GM23248 (cell line): ENCODE results near the gene MRPL4.

Source experiments
- EZH2 ChIP-seq: fragments of 200-600 bp; sonication (generic); IDR thresholded peaks from 2 replicates; pipeline ENCODE4 v1.6.1; 2018; ENCODE audit warnings: antibody characterized with exemption, mild to moderate bottlenecking; ENCODE audit not compliant: insufficient read depth, poor library complexity, severe bottlenecking
- EZH2phosphoT487 ChIP-seq: fragments of 200-600 bp; sonication (generic); IDR thresholded peaks from 2 replicates; pipeline ENCODE4 v1.6.1; 2018; ENCODE audit warnings: antibody characterized with exemption, moderate library complexity, mild to moderate bottlenecking, low read depth; ENCODE audit not compliant: insufficient read depth

DNA sequence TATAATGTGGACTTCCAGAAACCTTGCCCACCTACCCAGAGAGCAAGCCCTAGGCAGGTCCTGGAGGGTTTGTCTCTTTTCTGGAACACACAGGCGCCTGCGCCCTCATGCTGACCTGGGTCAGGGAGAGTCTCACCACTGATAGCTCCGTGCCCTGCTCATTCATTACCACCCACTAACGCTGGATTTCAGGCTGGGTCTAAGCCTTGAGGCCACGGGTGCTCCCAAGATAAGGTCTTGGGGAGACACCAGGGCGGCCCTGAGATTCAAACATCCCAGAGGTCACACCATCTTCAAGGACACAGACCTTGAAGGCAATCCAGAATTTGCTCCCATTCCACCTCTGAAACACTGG lies 26.0 kb upstream of the MRPL4 start:
- TF ChIP-seq EZH2 (no peak), EZH2phosphoT487 (no peak)
